Measurements from ENCODE around the gene MEI4. TPM values are rescaled to one million over a fixed set of nuclear protein-coding genes. Genes with fewer than 3 reads are reported as not detected.

MEI4 gene
- total RNA-seq = under 1 TPM; 0.08 to 0.14 TPM
- under 1 TPM in 1 of 3 donors, not detected in 2; 0.18 TPM for polyA plus RNA-seq
- total RNA-seq = 0 to 0.43 (median 0.11) reads per million in 6 experiments

GRCh38 chr6:77652739-77653138 is at the start of gene MEI4:
TSS of gene MEI4 (plus strand) at chr6:77653039. CDS start at chr6:77690672, 37,633 bp downstream.
- Mint-ChIP-seq H3K4me3 (no peak within 1 kb of the TSS), H3K9me3 (peaks cover 0 to 13% (median 5%) of the 10 kb centered on the region in 9 donors), H3K27me3 (peaks cover 16 to 33% (median 19%) of the 10 kb centered on the region in 5 donors), H3K36me3 (no peaks in the 10 kb centered on the region), H3K27ac (no peak within 1 kb of the TSS), H3K4me1 (peaks cover 0 to 5% (median 2%) of the 10 kb centered on the region in 4 donors)
- DNase-seq = no peak
- POLR2A ChIA-PET = no interaction called here
- ATAC-seq = no peak

GRCh38 chr6:77604476-77604875 is 48.4 kb upstream of the MEI4 start:
- Mint-ChIP-seq H3K4me3 (no peak overlapping the region), H3K4me1 (no peaks in the 10 kb centered on the region), H3K27ac (no peak overlapping the region), H3K9me3 (peaks cover 2 to 23% (median 8%) of the 10 kb centered on the region in 9 donors), H3K36me3 (no peaks in the 10 kb centered on the region), H3K27me3 (no peaks in the 10 kb centered on the region)
- POLR2A ChIA-PET = no interaction called here
- DNase-seq (no peak), ATAC-seq (no peak)

DNA sequence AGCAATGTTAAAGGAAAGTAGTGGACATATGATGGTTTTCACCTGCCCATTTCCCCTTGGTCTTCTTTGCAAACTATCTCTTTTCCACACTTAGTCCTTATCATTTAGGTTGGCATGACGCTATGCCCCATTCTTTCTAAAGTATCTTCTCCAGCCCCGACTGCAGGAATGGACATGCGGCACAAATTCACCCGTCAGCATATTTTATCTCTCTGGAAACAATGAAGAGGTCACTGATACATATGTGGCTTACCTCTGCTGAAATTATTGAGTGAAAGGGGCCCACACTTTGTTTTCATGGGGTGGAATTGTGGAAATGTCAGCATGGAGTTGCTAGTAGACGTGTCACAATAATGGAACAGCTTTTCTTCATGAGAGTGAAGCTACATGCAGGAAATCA is 45.8 kb upstream of the MEI4 start:
- Mint-ChIP-seq H3K4me1 (no peaks in the 10 kb centered on the region), H3K36me3 (no peaks in the 10 kb centered on the region), H3K4me3 (no peak overlapping the region), H3K27me3 (no peaks in the 10 kb centered on the region), H3K9me3 (peaks cover 0 to 11% (median 5%) of the 10 kb centered on the region in 9 donors), H3K27ac (no peak overlapping the region)
- POLR2A ChIA-PET = no interaction called here
- no peak for DNase-seq
- ATAC-seq = no peak

GRCh38 chr6:77609106-77609505 is 43.7 kb upstream of the MEI4 start:
- ATAC-seq = no peak

GRCh38 chr6:77619114-77619513 is 33.7 kb upstream of the MEI4 start:
- H3K4me3 Mint-ChIP-seq = no peak overlapping the region
- no peaks in the 10 kb centered on the region for H3K27me3 Mint-ChIP-seq
- POLR2A ChIA-PET = no interaction called here

More at GRCh38 chr6:77609106-77609505, 43.7 kb upstream of the MEI4 start:
- H3K27me3 Mint-ChIP-seq = no peaks in the 10 kb centered on the region
- DNase-seq = no peak
- H3K27ac Mint-ChIP-seq = no peak overlapping the region
- peaks cover 0 to 12% (median 9%) of the 10 kb centered on the region in 9 donors for H3K9me3 Mint-ChIP-seq
- no peaks in the 10 kb centered on the region for H3K4me1 Mint-ChIP-seq
- POLR2A ChIA-PET = no interaction called here
- no peak overlapping the region for H3K4me3 Mint-ChIP-seq
- no peaks in the 10 kb centered on the region for H3K36me3 Mint-ChIP-seq

GRCh38 chr6:77620278-77620882 is 32.5 kb upstream of the MEI4 start:
- DNase-seq (no peak), ATAC-seq (no peak)
- Mint-ChIP-seq H3K4me1 (no peaks in the 10 kb centered on the region), H3K27me3 (no peaks in the 10 kb centered on the region), H3K4me3 (no peak overlapping the region), H3K36me3 (no peaks in the 10 kb centered on the region), H3K9me3 (peaks cover 0 to 18% (median 12%) of the 10 kb centered on the region in 9 donors), H3K27ac (no peak overlapping the region)
- POLR2A ChIA-PET = no interaction called here

More at GRCh38 chr6:77619114-77619513, 33.7 kb upstream of the MEI4 start:
- H3K36me3 Mint-ChIP-seq = no peaks in the 10 kb centered on the region
- H3K4me1 Mint-ChIP-seq = no peaks in the 10 kb centered on the region
- no peak for ATAC-seq
- H3K27ac Mint-ChIP-seq = no peak overlapping the region
- DNase-seq = no peak
- peaks cover 0 to 24% (median 13%) of the 10 kb centered on the region in 9 donors for H3K9me3 Mint-ChIP-seq

DNA sequence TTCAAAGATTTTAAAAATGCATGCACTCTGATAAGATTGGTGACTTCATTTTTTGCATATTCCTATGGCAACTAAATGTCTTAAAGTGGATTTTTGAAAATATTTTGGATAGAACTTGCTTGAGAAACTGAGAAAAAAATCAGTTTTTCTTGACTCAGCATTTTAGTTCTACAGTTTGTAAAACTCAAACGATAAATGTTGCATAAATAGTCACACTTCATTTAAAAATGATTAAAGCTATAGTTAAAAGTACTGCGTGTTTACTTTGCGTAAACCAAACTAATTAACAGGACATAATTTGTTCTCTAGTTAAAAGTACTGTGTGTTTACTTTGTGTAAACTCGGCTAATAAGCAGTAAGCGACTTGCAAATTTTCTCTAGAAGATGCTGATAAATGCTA is 28.3 kb upstream of the MEI4 start:
- POLR2A ChIA-PET = no interaction called here
- DNase-seq = no peak
- Mint-ChIP-seq H3K27ac (no peak overlapping the region), H3K4me1 (no peaks in the 10 kb centered on the region), H3K36me3 (no peaks in the 10 kb centered on the region), H3K27me3 (no peaks in the 10 kb centered on the region), H3K9me3 (peaks cover 0 to 9% (median 0%) of the 10 kb centered on the region in 9 donors), H3K4me3 (no peak overlapping the region)
- ATAC-seq = no peak

GRCh38 chr6:77626426-77626825 is 26.4 kb upstream of the MEI4 start:
- POLR2A ChIA-PET = no interaction called here
- Mint-ChIP-seq H3K27me3 (no peaks in the 10 kb centered on the region), H3K4me1 (no peaks in the 10 kb centered on the region), H3K9me3 (peaks cover 0 to 9% (median 0%) of the 10 kb centered on the region in 9 donors), H3K36me3 (no peaks in the 10 kb centered on the region), H3K27ac (no peak overlapping the region), H3K4me3 (no peak overlapping the region)
- no peak for DNase-seq
- no peak for ATAC-seq

DNA sequence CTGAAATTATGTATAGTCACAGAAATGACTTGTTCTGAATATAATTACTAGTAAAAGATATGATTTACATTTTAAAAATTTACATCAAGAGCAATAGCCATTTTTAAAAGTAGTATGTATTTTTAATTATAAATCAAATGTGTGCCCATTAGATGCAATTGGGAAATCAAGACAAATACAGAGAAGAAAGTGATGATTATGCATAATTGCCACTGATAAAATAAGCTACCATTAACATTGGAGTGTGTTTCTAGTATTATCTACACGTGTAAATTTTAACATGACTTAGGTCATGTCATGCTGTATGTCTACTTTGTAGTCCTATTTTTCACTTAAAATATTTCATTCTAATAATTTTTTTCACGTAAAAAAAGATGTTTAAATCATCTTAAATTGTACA is 22.8 kb upstream of the MEI4 start:
- Mint-ChIP-seq H3K27me3 (no peaks in the 10 kb centered on the region), H3K27ac (no peak overlapping the region), H3K9me3 (peaks cover 0 to 9% (median 0%) of the 10 kb centered on the region in 9 donors), H3K4me1 (no peaks in the 10 kb centered on the region), H3K4me3 (no peak overlapping the region), H3K36me3 (no peaks in the 10 kb centered on the region)
- ATAC-seq (no peak), DNase-seq (no peak)
- POLR2A ChIA-PET = no interaction called here

DNA sequence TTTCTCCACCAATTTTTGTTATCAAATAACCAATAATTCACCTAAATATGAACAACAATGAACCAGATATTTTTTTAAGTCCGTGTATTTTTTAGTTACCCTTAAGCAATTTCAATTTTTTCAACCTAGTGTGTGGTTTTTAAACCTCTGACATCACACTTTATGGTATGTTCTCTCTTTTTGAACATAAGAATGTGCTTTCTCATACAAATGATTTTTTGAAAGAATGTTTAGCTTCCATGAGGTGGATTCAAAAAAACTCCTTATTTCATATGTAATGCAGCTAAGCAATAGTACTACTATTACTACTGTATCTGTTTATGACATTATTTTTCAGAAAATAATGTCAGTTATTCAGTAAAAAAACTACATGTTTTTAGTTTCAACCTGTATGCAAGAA is 19.4 kb upstream of the MEI4 start:
- no peak for ATAC-seq
- Mint-ChIP-seq H3K27me3 (no peaks in the 10 kb centered on the region), H3K27ac (no peak overlapping the region), H3K36me3 (no peaks in the 10 kb centered on the region), H3K9me3 (peaks cover 0 to 6% (median 0%) of the 10 kb centered on the region in 9 donors), H3K4me1 (no peaks in the 10 kb centered on the region), H3K4me3 (no peak overlapping the region)
- POLR2A ChIA-PET = no interaction called here
- no peak for DNase-seq

GRCh38 chr6:77633993-77634715 is 18.7 kb upstream of the MEI4 start:
- ATAC-seq = no peak
- POLR2A ChIA-PET = no interaction called here

GRCh38 chr6:77638129-77638830 is 14.6 kb upstream of the MEI4 start:
- Mint-ChIP-seq H3K27me3 (no peaks in the 10 kb centered on the region), H3K27ac (no peak overlapping the region), H3K36me3 (no peaks in the 10 kb centered on the region), H3K9me3 (peaks cover 0 to 6% (median 0%) of the 10 kb centered on the region in 9 donors), H3K4me1 (no peaks in the 10 kb centered on the region), H3K4me3 (no peak overlapping the region)
- no peak for DNase-seq
- POLR2A ChIA-PET = no interaction called here
- ATAC-seq = no peak

More at GRCh38 chr6:77633993-77634715, 18.7 kb upstream of the MEI4 start:
- H3K36me3 Mint-ChIP-seq = no peaks in the 10 kb centered on the region
- H3K27me3 Mint-ChIP-seq = no peaks in the 10 kb centered on the region
- H3K9me3 Mint-ChIP-seq = peaks cover 0 to 2% (median 0%) of the 10 kb centered on the region in 9 donors
- H3K4me1 Mint-ChIP-seq = no peaks in the 10 kb centered on the region
- DNase-seq = no peak
- no peak overlapping the region for H3K27ac Mint-ChIP-seq
- H3K4me3 Mint-ChIP-seq = no peak overlapping the region

GRCh38 chr6:77644102-77644705 is 8.6 kb upstream of the MEI4 start:
- no peak overlapping the region for H3K4me3 Mint-ChIP-seq
- ATAC-seq (no peak), DNase-seq (no peak)
- POLR2A ChIA-PET = no interaction called here
- H3K4me1 Mint-ChIP-seq = peaks cover 0 to 3% (median 0%) of the 10 kb centered on the region in 4 donors
- peaks cover 4 to 16% (median 8%) of the 10 kb centered on the region in 5 donors for H3K27me3 Mint-ChIP-seq
- H3K36me3 Mint-ChIP-seq = no peaks in the 10 kb centered on the region
- peaks cover 0 to 6% (median 0%) of the 10 kb centered on the region in 9 donors for H3K9me3 Mint-ChIP-seq
- no peak overlapping the region for H3K27ac Mint-ChIP-seq

Measured in naive thymus-derived CD8-positive, alpha-beta T cell (primary cell).